ENCODE results near the gene TRIM17. TPM values are rescaled to one million over a fixed set of nuclear protein-coding genes. Genes with fewer than 3 reads are reported as not detected.

The TRIM17 gene
- total and polyA plus RNA-seq, 2 experiments from 2014 or later, result 0.86 to 1.1 TPM

GRCh38 chr1:228453614-228454013, 37.0 kb upstream of the TRIM17 start:
- H3K27me3 Mint-ChIP-seq (ENCODE audit: insufficient read depth, low read depth, poor library complexity), result peaks cover 30% of the 10 kb centered on the region
- H3K9me2 ChIP-seq (ENCODE audit: insufficient read depth), result no peaks in the 10 kb centered on the region
- H3K79me2 ChIP-seq (replicated peaks; ENCODE audit: insufficient read depth), result peaks cover 19% of the 10 kb centered on the region
- H3K4me3 Mint-ChIP-seq, result no peak overlapping the region; the same call in 2 of the 3 replicates
- peaks cover 13% of the 10 kb centered on the region; the same call in 1 of the 2 replicates for H3K27me3 ChIP-seq (ENCODE audit: insufficient read depth)
- H3F3A ChIP-seq (replicated peaks; ENCODE audit: low read depth), result 0 out of 2 replicates have a peak, but pooled peaks cover 4% of the 10 kb centered on the region
- peaks cover 7% of the 10 kb centered on the region; the same call in 1 of the 2 replicates for H3K4me1 ChIP-seq (ENCODE audit: insufficient read depth)
- peaks cover 20% of the 10 kb centered on the region for H4K20me1 ChIP-seq (replicated peaks; ENCODE audit: insufficient read depth)
- ATAC-seq (no peak), DNase-seq (ENCODE audit: low spot score) (no peak)
- H3K4me1 Mint-ChIP-seq, result peaks cover 9% of the 10 kb centered on the region
- no peak for TF ChIP-seq EZH2 (IDR thresholded peaks at IDR 0.05; ENCODE audit: low read depth, unreplicated experiment)
- TF ChIP-seq EZH2phosphoT487 (IDR thresholded peaks at IDR 0.05; ENCODE audit: unreplicated experiment), result no peak
- no peak for TF ChIP-seq NANOG (IDR thresholded peaks at IDR 0.05; ENCODE audit: borderline replicate concordance)
- no peak for TF ChIP-seq CTCF (conservative IDR thresholded peaks at IDR 0.05; ENCODE audit: low read depth in 2 of 2)
- TF ChIP-seq POLR2AphosphoS5 (IDR thresholded peaks at IDR 0.05; ENCODE audit: low read depth), result no peak
- TF ChIP-seq CREB1 (CRISPR knock-in tag; IDR thresholded peaks at IDR 0.05; ENCODE audit: low read depth), result no peak
- no peak for TF ChIP-seq STAT1 (IDR thresholded peaks at IDR 0.05; ENCODE audit: unreplicated experiment)
- TF ChIP-seq JUNB (IDR thresholded peaks at IDR 0.05; ENCODE audit: unreplicated experiment), result no peak
- TF ChIP-seq ZNF114 (CRISPR knock-in tag; IDR thresholded peaks at IDR 0.05), result no peak
- no peak for TF ChIP-seq ZNF331 (CRISPR knock-in tag; IDR thresholded peaks at IDR 0.05; ENCODE audit: low read depth)
- no peak for TF ChIP-seq ZNF462 (CRISPR knock-in tag; IDR thresholded peaks at IDR 0.05)
- TF ChIP-seq REST (IDR thresholded peaks at IDR 0.05; ENCODE audit: unreplicated experiment), result no peak
- no peak for TF ChIP-seq ETS1 (IDR thresholded peaks at IDR 0.05)
- no peak overlapping the region for H3K27ac Mint-ChIP-seq
- no peak overlapping the region for H3K27ac ChIP-seq (ENCODE audit: low read depth)
- no peak overlapping the region for H3K4me2 ChIP-seq
- H3K36me3 Mint-ChIP-seq (ENCODE audit: low read depth), result peaks cover 5% of the 10 kb centered on the region; the same call in 2 of the 3 replicates
- H3K36me3 ChIP-seq (ENCODE audit: insufficient read depth), result no peaks in the 10 kb centered on the region
- H3K9me3 Mint-ChIP-seq, result peaks cover 2% of the 10 kb centered on the region; the same call in 1 of the 3 replicates
- H3K4me3 ChIP-seq, result no peak overlapping the region
- no peak overlapping the region for H2AFZ ChIP-seq
